KMS-11 (cell line): ENCODE results near the gene THAP4.

Experiments
- H2AFZ ChIP-seq: fragments of 200-600 bp; sonication (generic); 2 replicates; pipeline ENCODE4 v1.6.1; 2016; ENCODE audit warnings: antibody characterized with exemption, mixed run types, low read depth
- H3K27ac ChIP-seq: fragments of 200-600 bp; sonication (generic); 2 replicates; pipeline ENCODE4 v1.6.1; 2016; ENCODE audit warnings: mild to moderate bottlenecking, mixed run types
- H3K27me3 ChIP-seq: fragments of 200-600 bp; sonication (generic); 2 replicates; pipeline ENCODE4 v1.6.1; 2017; ENCODE audit warnings: mild to moderate bottlenecking, low read depth, mixed run types, moderate library complexity; ENCODE audit not compliant: insufficient read depth
- H3K36me3 ChIP-seq: fragments of 200-600 bp; sonication (generic); 2 replicates; pipeline ENCODE4 v1.6.1; 2017; ENCODE audit warnings: mild to moderate bottlenecking, mixed run types; ENCODE audit not compliant: insufficient read depth
- H3K4me1 ChIP-seq: fragments of 200-600 bp; sonication (generic); 2 replicates; pipeline ENCODE4 v1.6.1; 2016; ENCODE audit warnings: mild to moderate bottlenecking, low read depth, mixed run types; ENCODE audit not compliant: poor library complexity, severe bottlenecking
- H3K4me2 ChIP-seq: fragments of 200-600 bp; sonication (generic); 2 replicates; pipeline ENCODE4 v1.7.0; 2016; ENCODE audit warnings: mild to moderate bottlenecking, mixed run types
- H3K4me3 ChIP-seq: fragments of 200-600 bp; sonication (generic); IDR thresholded peaks from 2 replicates; pipeline ENCODE4 v1.6.1; 2017; ENCODE audit warnings: low read depth, low read length, mixed read lengths; ENCODE audit not compliant: insufficient read depth
- H3K79me2 ChIP-seq: fragments of 200-600 bp; sonication (generic); 2 replicates; pipeline ENCODE4 v1.6.1; 2016; ENCODE audit warnings: low read depth, mixed run types; ENCODE audit not compliant: insufficient read depth
- H3K9ac ChIP-seq: fragments of 200-600 bp; sonication (generic); 2 replicates; pipeline ENCODE4 v1.6.1; 2016; ENCODE audit warnings: mild to moderate bottlenecking, mixed run types
- H4K20me1 ChIP-seq: fragments of 200-600 bp; sonication (generic); 2 replicates; pipeline ENCODE4 v1.6.1; 2016; ENCODE audit warnings: mild to moderate bottlenecking, mixed run types; ENCODE audit not compliant: insufficient read depth
- TF ChIP-seq, protein P1 (sequence below): fragments of 200-600 bp; sonication (generic); conservative IDR thresholded peaks from 2 replicates; pipeline ENCODE4 v1.6.1; 2017; ENCODE audit warnings: low read depth, mild to moderate bottlenecking, antibody characterized with exemption, low read length, moderate library complexity, mixed read lengths

The THAP4 gene

DNA sequence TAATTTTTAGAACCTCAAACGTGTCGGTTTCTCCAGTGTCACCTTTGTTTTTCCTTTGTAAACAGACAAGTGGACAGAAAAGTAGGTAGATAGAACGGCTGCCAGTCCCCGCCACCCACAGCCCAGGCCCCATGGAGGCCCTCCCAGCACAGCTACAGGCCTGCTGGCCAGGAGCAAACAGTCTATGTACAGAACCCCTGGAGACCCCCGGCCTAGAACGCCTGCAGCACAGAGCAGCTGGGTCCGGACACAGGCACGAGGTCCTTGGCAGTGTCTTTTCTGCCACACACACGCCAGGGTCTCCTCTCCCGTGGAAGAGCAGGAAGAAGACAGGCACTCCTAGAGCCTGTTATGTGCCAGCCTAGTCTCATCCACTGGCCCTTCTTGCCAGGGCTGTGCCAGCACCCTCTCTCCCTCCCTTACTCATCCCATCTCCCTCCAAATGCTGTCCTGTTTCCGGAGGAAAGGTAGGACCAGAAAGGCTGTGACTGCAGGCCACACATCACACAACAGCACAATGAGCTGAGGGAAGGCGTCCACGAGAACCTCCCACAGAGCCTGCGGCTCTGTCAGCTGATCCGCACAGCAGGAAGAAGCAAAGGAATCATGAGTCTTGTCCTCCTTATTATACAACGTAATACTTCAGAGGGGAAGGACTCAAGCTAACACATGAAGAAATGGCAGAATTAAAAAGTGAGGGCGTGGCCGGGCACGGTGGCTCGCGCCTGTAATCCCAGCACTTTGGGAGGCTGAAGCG is 42.0 kb upstream of the THAP4 start:
- Histone ChIP-seq H3K79me2 (peaks cover 7% of the 10 kb centered on the region), H3K4me3 (no peak overlapping the region), H3K36me3 (no peaks in the 10 kb centered on the region), H3K9ac (no peak overlapping the region), H3K4me2 (no peak overlapping the region), H3K27ac (no peak overlapping the region), H3K4me1 (no peaks in the 10 kb centered on the region), H3K27me3 (no peaks in the 10 kb centered on the region), H4K20me1 (no peaks in the 10 kb centered on the region), H2AFZ (no peak overlapping the region)
- TF ChIP-seq, protein P1, sequence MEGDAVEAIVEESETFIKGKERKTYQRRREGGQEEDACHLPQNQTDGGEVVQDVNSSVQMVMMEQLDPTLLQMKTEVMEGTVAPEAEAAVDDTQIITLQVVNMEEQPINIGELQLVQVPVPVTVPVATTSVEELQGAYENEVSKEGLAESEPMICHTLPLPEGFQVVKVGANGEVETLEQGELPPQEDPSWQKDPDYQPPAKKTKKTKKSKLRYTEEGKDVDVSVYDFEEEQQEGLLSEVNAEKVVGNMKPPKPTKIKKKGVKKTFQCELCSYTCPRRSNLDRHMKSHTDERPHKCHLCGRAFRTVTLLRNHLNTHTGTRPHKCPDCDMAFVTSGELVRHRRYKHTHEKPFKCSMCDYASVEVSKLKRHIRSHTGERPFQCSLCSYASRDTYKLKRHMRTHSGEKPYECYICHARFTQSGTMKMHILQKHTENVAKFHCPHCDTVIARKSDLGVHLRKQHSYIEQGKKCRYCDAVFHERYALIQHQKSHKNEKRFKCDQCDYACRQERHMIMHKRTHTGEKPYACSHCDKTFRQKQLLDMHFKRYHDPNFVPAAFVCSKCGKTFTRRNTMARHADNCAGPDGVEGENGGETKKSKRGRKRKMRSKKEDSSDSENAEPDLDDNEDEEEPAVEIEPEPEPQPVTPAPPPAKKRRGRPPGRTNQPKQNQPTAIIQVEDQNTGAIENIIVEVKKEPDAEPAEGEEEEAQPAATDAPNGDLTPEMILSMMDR: no peak

DNA sequence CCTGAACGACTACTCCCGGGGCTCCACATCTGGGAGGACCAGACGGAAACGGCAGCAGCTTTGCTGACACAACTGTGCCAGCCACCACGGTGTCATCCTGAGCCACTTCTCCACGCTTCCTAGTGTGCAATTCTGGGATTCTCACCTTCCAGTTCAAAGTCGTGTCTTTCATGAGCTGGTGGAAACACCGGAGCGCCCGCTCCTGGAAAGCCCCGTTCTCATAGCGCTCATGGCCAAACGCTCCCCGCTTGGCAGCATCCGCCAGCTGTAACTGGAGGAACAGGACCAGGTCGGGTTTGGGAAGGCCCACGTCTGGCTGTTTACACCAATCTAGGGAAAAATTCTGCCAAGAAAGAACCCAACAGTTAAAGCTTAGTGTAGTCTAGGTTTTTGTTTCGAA is 41.3 kb upstream of the THAP4 start:
- Histone ChIP-seq H4K20me1 (no peaks in the 10 kb centered on the region), H3K36me3 (no peaks in the 10 kb centered on the region), H3K79me2 (peaks cover under 1% of the 10 kb centered on the region), H2AFZ (no peak overlapping the region), H3K4me3 (no peak overlapping the region), H3K9ac (no peak overlapping the region), H3K4me1 (peaks cover under 1% of the 10 kb centered on the region), H3K27ac (no peak overlapping the region), H3K27me3 (no peaks in the 10 kb centered on the region), H3K4me2 (no peak overlapping the region)
- TF ChIP-seq, protein P1: no peak

DNA sequence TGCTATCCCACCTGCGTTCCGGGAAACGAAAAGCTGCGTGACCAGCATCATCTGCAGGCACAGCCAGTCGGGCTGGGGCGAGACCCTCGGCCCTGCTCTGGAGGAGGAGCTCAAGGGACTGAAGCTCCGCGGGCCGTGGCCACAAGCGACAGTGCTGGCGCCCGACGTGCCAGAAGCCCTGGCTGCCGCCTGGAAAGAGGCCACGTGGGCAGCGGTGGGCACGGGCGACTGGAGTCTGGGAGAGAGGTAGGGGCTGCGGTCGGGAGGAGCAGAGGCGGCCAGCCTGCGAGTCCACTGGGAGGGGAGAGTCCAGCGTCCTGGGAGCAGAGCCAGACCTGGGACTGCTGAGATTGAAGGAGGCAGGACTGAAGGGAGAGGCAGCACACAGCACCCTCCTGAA is 40.4 kb upstream of the THAP4 start:
- Histone ChIP-seq H3K36me3 (no peaks in the 10 kb centered on the region), H3K4me3 (no peak overlapping the region), H3K4me1 (peaks cover 8% of the 10 kb centered on the region), H3K27me3 (no peaks in the 10 kb centered on the region), H3K9ac (no peak overlapping the region), H3K27ac (no peak overlapping the region), H2AFZ (no peak overlapping the region), H3K4me2 (no peak overlapping the region), H3K79me2 (no peaks in the 10 kb centered on the region; the same call in 1 of the 2 replicates), H4K20me1 (no peaks in the 10 kb centered on the region)
- TF ChIP-seq, protein P1: no peak

DNA sequence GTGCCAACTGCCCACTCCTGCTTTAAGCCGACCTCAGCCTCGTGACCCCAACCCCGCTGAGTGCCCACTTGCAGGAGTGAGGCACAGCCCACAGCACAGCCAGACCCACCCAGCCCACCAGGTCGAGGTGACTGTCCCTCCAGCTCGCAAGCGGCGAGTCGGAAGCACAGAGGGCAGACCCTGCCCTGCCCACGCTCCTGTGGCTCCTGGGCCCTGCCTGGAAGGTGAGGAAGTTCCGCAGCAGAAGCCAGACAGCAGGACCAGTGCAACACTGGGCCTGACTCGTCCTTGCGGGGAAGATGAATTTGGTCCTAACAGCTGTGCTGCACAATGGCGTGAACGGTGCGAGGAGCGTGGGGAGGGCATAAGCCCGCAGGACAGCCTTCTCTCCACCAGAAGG is 39.7 kb upstream of the THAP4 start:
- H2AFZ ChIP-seq: no peak overlapping the region
- no peaks in the 10 kb centered on the region for H3K79me2 ChIP-seq
- H3K27ac ChIP-seq: no peak overlapping the region
- no peaks in the 10 kb centered on the region for H3K36me3 ChIP-seq
- no peak overlapping the region for H3K9ac ChIP-seq
- TF ChIP-seq, protein P1: no peak
- peaks cover 13% of the 10 kb centered on the region for H3K4me1 ChIP-seq
- no peak overlapping the region for H3K4me2 ChIP-seq
- no peaks in the 10 kb centered on the region for H4K20me1 ChIP-seq
- no peak overlapping the region for H3K4me3 ChIP-seq
- no peaks in the 10 kb centered on the region for H3K27me3 ChIP-seq
